Measurements from ENCODE around the gene SLC26A1. TPM values are rescaled to one million over a fixed set of nuclear protein-coding genes. Genes with fewer than 3 reads are reported as not detected.

The SLC26A1 gene
- total and polyA plus RNA-seq, 3 donors from 2014 or later = 0.51 to 2.0 (median 0.99) TPM

- Histone ChIP-seq H3K9me3 (no peaks in the 10 kb centered on the region), H3K27me3 (no peaks in the 10 kb centered on the region), H3K27ac (no peak overlapping the region), H3K4me3 (no peak overlapping the region), H3K4me1 (peaks cover 20% of the 10 kb centered on the region), H3K36me3 (ENCODE audit: low read depth, missing control alignments) (no peaks in the 10 kb centered on the region)
- WGBS, 2 donors = 91 to 95% methylated on average over 11 to 43 of the region's 43 CpGs
- TF ChIP-seq POLR2A (IDR thresholded peaks at IDR 0.05) (no peak), CTCF (IDR thresholded peaks at IDR 0.05) (no peak)
- DNase-seq = no peak
- intact Hi-C loops (cut with DNase I; ENCODE audit: low total_unique reads) = no loop called here
Measured at GRCh38 chr4:1013225-1014073, 20.2 kb upstream of the SLC26A1 start.

- Histone ChIP-seq H3K27ac (no peak overlapping the region), H3K27me3 (no peaks in the 10 kb centered on the region), H3K4me3 (peak overlapping the region; percentile 39), H3K9me3 (no peaks in the 10 kb centered on the region), H3K4me1 (peaks cover 20% of the 10 kb centered on the region), H3K36me3 (ENCODE audit: low read depth, missing control alignments) (no peaks in the 10 kb centered on the region)
- WGBS, 2 donors = 23% methylated on average over 29 of the region's 69 CpGs; no CpG with 5 or more reads in 1 of the 2 donors
- no peak for DNase-seq
- intact Hi-C loops (cut with DNase I; ENCODE audit: low total_unique reads) = no loop called here
- no peak for TF ChIP-seq POLR2A (IDR thresholded peaks at IDR 0.05)
- TF ChIP-seq CTCF (IDR thresholded peaks at IDR 0.05) = no peak
Measured at GRCh38 chr4:1012034-1012739, 19.0 kb upstream of the SLC26A1 start.

GRCh38 chr4:1011666-1012033, 18.4 kb upstream of the SLC26A1 start:
- Histone ChIP-seq H3K27me3 (no peaks in the 10 kb centered on the region), H3K36me3 (ENCODE audit: low read depth, missing control alignments) (no peaks in the 10 kb centered on the region), H3K4me1 (peaks cover 20% of the 10 kb centered on the region), H3K27ac (no peak overlapping the region), H3K4me3 (peak overlapping the region in 1 of 2 donors; percentile 39), H3K9me3 (no peaks in the 10 kb centered on the region)
- WGBS, 2 donors = no CpG with 5 or more reads among the region's 69 CpGs
- no peak for TF ChIP-seq CTCF (IDR thresholded peaks at IDR 0.05)
- TF ChIP-seq POLR2A (IDR thresholded peaks at IDR 0.05) = no peak
- intact Hi-C loops (cut with DNase I; ENCODE audit: low total_unique reads) = no loop called here
- no peak for DNase-seq

- Histone ChIP-seq H3K9me3 (no peaks in the 10 kb centered on the region), H3K27me3 (no peaks in the 10 kb centered on the region), H3K4me3 (peak within 1 kb of the TSS; percentile 41 to 62), H3K4me1 (peaks cover 20% of the 10 kb centered on the region), H3K27ac (peak within 1 kb of the TSS in 1 of 2 donors; percentile 0), H3K36me3 (ENCODE audit: low read depth, missing control alignments) (no peaks in the 10 kb centered on the region)
- TF ChIP-seq POLR2A (IDR thresholded peaks at IDR 0.05) (no peak), CTCF (IDR thresholded peaks at IDR 0.05) (no peak)
- intact Hi-C loops (cut with DNase I; ENCODE audit: low total_unique reads) = no loop called here
- WGBS, 2 donors = 0 to 1% methylated on average over 35 to 47 of the region's 89 CpGs
- peak; percentile 88 for DNase-seq
Measured at GRCh38 chr4:1011022-1011665, 17.9 kb upstream of the SLC26A1 start, which contains the start of gene FGFRL1. Gene FGFRL1, plus strand, starts transcription at chr4:1011626. Its CDS starts 860 bp downstream, at chr4:1012486.
